ENCODE data around the gene PTPN3. TPM values are rescaled to one million over a fixed set of nuclear protein-coding genes. Genes with fewer than 3 reads are reported as not detected.

Gene PTPN3
- total RNA-seq, 4 donors from 2014 or later, result 31.6 to 64.0 (median 38.7) TPM

- Histone ChIP-seq H3K4me1 (peaks cover 23% of the 10 kb centered on the region), H3K27ac (no peak overlapping the region), H3K36me3 (peaks cover 10% of the 10 kb centered on the region), H3K27me3 (no peaks in the 10 kb centered on the region), H3K4me3 (no peak overlapping the region), H3K9me3 (no peaks in the 10 kb centered on the region)
- TF ChIP-seq POLR2AphosphoS5 (IDR thresholded peaks at IDR 0.05) (no peak), POLR2A (IDR thresholded peaks at IDR 0.05) (no peak), CTCF (IDR thresholded peaks at IDR 0.05) (no peak)
- DNase-seq (ENCODE audit: low spot score in 2 of 2), result peak in 1 of 2 donors; percentile 37
- WGBS, result 65% methylated on average over 9 of the region's 9 CpGs
Measured at GRCh38 chr9:109451311-109452025, 46.6 kb downstream of the PTPN3 start.

GRCh38 chr9:109450346-109450745 is 47.8 kb downstream of the PTPN3 start:
- Histone ChIP-seq H3K4me3 (no peak overlapping the region), H3K36me3 (peaks cover 10% of the 10 kb centered on the region), H3K4me1 (peaks cover 20% of the 10 kb centered on the region), H3K27me3 (no peaks in the 10 kb centered on the region), H3K9me3 (no peaks in the 10 kb centered on the region), H3K27ac (no peak overlapping the region)
- no peak for TF ChIP-seq POLR2AphosphoS5 (IDR thresholded peaks at IDR 0.05)
- TF ChIP-seq CTCF (IDR thresholded peaks at IDR 0.05), result no peak
- no peak for TF ChIP-seq POLR2A (IDR thresholded peaks at IDR 0.05)
- TF ChIP-seq EP300 (IDR thresholded peaks at IDR 0.05), result no peak
- WGBS, result 72% methylated on average over 3 of the region's 3 CpGs
- DNase-seq (ENCODE audit: low spot score in 2 of 2), result no peak

- peaks cover 15% of the 10 kb centered on the region for H3K36me3 ChIP-seq
- peak in 1 of 2 donors; percentile 69 for DNase-seq (ENCODE audit: low spot score in 2 of 2)
- peaks cover 20% of the 10 kb centered on the region for H3K4me1 ChIP-seq
- TF ChIP-seq POLR2A (IDR thresholded peaks at IDR 0.05) (no peak), POLR2AphosphoS5 (IDR thresholded peaks at IDR 0.05) (peak in 1 of 3 donors; percentile 23)
- no peaks in the 10 kb centered on the region for H3K9me3 ChIP-seq
- no peaks in the 10 kb centered on the region for H3K27me3 ChIP-seq
- 69% methylated on average over 11 of the region's 12 CpGs for WGBS
- peak overlapping the region; percentile 70 for H3K27ac ChIP-seq
- H3K4me3 ChIP-seq, result no peak overlapping the region
Measured at GRCh38 chr9:109449036-109449798, 48.9 kb downstream of the PTPN3 start.

- TF ChIP-seq CTCF (IDR thresholded peaks at IDR 0.05) (no peak), POLR2AphosphoS5 (IDR thresholded peaks at IDR 0.05) (no peak), EP300 (IDR thresholded peaks at IDR 0.05) (no peak), POLR2A (IDR thresholded peaks at IDR 0.05) (no peak)
- peaks cover 15% of the 10 kb centered on the region for H3K36me3 ChIP-seq
- peaks cover 16% of the 10 kb centered on the region for H3K4me1 ChIP-seq
- H3K4me3 ChIP-seq, result no peak overlapping the region
- H3K27me3 ChIP-seq, result no peaks in the 10 kb centered on the region
- H3K27ac ChIP-seq, result no peak overlapping the region
- no peaks in the 10 kb centered on the region for H3K9me3 ChIP-seq
- DNase-seq (ENCODE audit: low spot score in 2 of 2), result no peak
- WGBS, result 81% methylated on average over 3 of the region's 3 CpGs
Measured at GRCh38 chr9:109448223-109448622, 49.9 kb downstream of the PTPN3 start.

GRCh38 chr9:109447329-109448076 is 50.6 kb downstream of the PTPN3 start:
- H3K36me3 ChIP-seq, result peaks cover 15% of the 10 kb centered on the region
- H3K27me3 ChIP-seq, result no peaks in the 10 kb centered on the region
- WGBS, result 92% methylated on average over 6 of the region's 6 CpGs
- TF ChIP-seq POLR2AphosphoS5 (IDR thresholded peaks at IDR 0.05) (no peak), POLR2A (IDR thresholded peaks at IDR 0.05) (no peak), CTCF (IDR thresholded peaks at IDR 0.05) (no peak), EP300 (IDR thresholded peaks at IDR 0.05) (no peak)
- no peak for DNase-seq (ENCODE audit: low spot score in 2 of 2)
- H3K27ac ChIP-seq, result no peak overlapping the region
- H3K9me3 ChIP-seq, result no peaks in the 10 kb centered on the region
- no peak overlapping the region for H3K4me3 ChIP-seq
- H3K4me1 ChIP-seq, result peaks cover 11% of the 10 kb centered on the region
